ENCODE results near the gene TRIM8.

GRCh38 chr10:102644646-102645387 is 538 bp downstream of the TRIM8 start:
- TF ChIP-seq GABPB1 (CRISPR knock-in tag; IDR thresholded peaks at IDR 0.05) (peak; percentile 30; the same call in 1 of the 2 replicates), ATF2 (CRISPR knock-in tag; IDR thresholded peaks at IDR 0.05) (no peak), MXI1 (IDR thresholded peaks at IDR 0.05; ENCODE audit: low read depth, low read length) (no peak), SAP30 (IDR thresholded peaks at IDR 0.05; ENCODE audit: borderline replicate concordance, insufficient read depth, low read depth, low read length, poor library complexity, severe bottlenecking) (peak; percentile 57), CHD4 (IDR thresholded peaks at IDR 0.05; ENCODE audit: insufficient read depth, insufficient replicate concordance, low read depth, low read length, poor library complexity, severe bottlenecking) (no peak), CTCF (IDR thresholded peaks at IDR 0.05 in 2 of 3, conservative IDR thresholded peaks at IDR 0.05 in 1 of 3; ENCODE audit: insufficient read depth in 2 of 3, low read depth in 1 of 3, low read length in 3 of 3) (peak; percentile 48 to 67 (median 50); a peak in 5 of 6 replicates), HCFC1 (IDR thresholded peaks at IDR 0.05; ENCODE audit: low read depth, low read length) (no peak), GABPA (tag; conservative IDR thresholded peaks at IDR 0.05; ENCODE audit: low read depth) (no peak), ZBTB26 (CRISPR knock-in tag; IDR thresholded peaks at IDR 0.05) (no peak), RAD21 (CRISPR knock-in tag; conservative IDR thresholded peaks at IDR 0.05 in 1 of 2, IDR thresholded peaks at IDR 0.05 in 1 of 2) (peak in 1 of 2 experiments; percentile 31; a peak in 3 of 4 replicates), REST (IDR thresholded peaks at IDR 0.05; ENCODE audit: borderline replicate concordance) (0 out of 2 replicates have a peak, but pooled peaks have one; percentile 21), REST (CRISPR knock-in tag; IDR thresholded peaks at IDR 0.05; ENCODE audit: low read depth) (no peak), CBX1 (IDR thresholded peaks at IDR 0.05; ENCODE audit: low read depth) (no peak; the same call in 1 of the 2 replicates), IRF9 (tag; IDR thresholded peaks at IDR 0.05) (no peak), FOXJ3 (CRISPR knock-in tag; IDR thresholded peaks at IDR 0.05) (no peak)
